Measurements from ENCODE around the gene ARHGEF9.

GRCh38 chrX:63747331-63747730, 37.7 kb downstream of the ARHGEF9 start:
- TF ChIP-seq CTCF (optimal IDR thresholded peaks at IDR 0.05 in 1 of 3, IDR thresholded peaks at IDR 0.05 in 1 of 3, conservative IDR thresholded peaks at IDR 0.05 in 1 of 3; ENCODE audit: extremely low read depth in 1 of 3, insufficient read depth in 2 of 3, low read length in 3 of 3) (no peak), EZH2 (IDR thresholded peaks at IDR 0.05; ENCODE audit: low read length) (no peak)

All from keratinocyte (primary cell).